ENCODE results near the gene PERCC1.

Gene PERCC1

DNA sequence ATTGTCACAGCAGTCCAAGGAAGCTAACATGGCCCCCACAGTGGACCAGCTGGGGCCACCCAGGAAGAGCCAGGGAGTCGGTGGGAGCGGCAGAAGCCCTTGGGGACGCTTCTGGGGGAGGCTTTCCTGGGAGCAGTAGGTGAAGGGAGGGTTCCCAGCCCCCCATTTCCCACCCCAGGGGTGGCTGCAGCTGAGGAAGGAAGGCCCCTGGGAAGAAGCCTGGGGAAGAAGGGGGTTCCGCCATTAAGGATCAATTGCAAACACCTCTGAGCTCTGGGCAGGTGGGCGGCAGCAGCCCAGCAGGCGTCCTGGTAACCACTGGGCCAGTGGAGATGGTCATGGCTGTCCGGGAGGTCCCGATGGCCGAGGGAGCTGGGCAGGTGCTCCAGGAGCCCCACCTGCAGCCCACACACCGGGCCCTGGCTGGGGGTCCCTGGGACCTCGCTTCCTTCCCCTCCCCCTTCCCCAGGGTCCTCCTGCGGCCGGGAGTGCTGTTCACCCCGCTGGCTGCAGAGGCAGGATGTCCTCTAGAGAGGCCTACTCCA lies 592 bp upstream of the PERCC1 start:
- TF ChIP-seq, protein P1, sequence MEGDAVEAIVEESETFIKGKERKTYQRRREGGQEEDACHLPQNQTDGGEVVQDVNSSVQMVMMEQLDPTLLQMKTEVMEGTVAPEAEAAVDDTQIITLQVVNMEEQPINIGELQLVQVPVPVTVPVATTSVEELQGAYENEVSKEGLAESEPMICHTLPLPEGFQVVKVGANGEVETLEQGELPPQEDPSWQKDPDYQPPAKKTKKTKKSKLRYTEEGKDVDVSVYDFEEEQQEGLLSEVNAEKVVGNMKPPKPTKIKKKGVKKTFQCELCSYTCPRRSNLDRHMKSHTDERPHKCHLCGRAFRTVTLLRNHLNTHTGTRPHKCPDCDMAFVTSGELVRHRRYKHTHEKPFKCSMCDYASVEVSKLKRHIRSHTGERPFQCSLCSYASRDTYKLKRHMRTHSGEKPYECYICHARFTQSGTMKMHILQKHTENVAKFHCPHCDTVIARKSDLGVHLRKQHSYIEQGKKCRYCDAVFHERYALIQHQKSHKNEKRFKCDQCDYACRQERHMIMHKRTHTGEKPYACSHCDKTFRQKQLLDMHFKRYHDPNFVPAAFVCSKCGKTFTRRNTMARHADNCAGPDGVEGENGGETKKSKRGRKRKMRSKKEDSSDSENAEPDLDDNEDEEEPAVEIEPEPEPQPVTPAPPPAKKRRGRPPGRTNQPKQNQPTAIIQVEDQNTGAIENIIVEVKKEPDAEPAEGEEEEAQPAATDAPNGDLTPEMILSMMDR (IDR thresholded peaks at IDR 0.05; ENCODE audit: low read depth, low read length) = no peak
- DNase-seq (ENCODE audit: extremely low read depth, low read depth) = no peak

DNA sequence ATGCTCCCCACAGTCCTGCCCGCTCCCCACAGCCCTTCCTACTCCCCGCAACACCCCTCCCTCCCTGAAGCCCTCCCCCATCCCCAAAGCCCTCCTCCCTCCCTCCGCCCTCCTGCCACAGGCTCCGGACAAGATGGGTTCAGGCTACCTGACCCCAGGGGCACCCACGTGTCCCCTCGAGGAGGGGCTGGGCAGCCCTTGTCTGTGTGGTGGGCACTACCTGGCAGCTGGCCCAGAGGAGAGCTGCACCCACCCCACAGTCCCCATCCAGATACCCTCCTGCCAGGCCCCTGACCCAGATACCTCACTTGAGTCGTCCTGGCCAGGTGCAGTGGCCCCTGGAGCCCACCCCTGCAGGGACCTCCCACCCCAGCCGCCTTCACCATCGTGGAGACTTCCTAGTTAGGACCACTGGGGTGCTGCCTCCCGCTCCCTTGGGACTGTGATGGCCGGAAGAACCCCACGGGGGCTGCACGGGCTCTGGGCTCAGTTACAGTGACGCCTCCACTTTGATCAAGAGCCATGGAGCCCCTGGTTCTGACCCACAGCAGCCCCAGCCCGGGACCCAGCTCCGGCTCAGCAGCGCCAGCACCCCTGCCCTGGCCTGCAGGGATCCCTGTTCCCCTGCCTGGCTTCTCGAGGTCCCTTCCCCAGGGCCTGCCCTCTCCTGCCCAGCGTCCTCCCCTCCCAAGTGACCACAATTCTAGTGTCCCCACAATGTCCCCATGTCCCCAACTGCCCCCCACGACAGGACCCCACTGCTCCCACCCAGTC lies 806 bp downstream of the PERCC1 start:
- TF ChIP-seq, protein P1 (IDR thresholded peaks at IDR 0.05; ENCODE audit: low read depth, low read length) = no peak
- no peak for DNase-seq (ENCODE audit: extremely low read depth, low read depth)

DNA sequence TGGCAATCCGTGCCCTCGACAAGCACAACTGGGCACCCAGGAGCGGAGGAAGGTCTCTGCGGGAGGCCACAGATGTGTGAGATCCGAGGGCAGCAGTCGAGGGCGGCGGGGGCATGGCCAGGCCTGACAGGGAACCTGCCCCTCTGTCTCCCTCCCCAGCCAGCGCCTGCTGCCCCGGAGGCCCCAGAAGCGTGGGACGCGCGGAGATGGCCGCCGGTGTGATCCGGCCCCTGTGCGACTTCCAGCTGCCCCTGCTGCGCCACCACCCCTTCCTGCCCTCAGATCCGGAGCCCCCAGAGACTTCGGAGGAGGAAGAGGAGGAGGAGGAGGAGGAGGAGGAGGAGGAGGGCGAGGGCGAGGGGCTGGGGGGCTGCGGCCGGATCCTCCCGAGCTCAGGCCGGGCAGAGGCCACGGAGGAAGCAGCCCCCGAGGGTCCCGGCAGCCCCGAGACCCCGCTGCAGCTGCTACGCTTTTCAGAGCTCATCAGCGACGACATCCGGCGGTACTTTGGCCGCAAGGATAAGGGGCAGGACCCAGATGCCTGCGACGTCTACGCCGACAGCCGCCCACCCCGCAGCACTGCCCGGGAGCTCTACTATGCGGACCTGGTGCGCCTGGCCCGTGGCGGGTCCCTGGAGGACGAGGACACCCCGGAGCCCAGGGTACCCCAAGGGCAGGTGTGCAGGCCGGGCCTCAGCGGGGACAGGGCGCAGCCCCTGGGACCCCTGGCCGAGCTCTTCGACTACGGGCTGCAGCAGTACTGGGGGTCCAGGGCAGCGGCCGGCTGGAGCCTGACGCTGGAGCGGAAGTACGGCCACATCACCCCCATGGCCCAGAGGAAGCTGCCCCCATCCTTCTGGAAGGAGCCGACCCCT lies 1.7 kb downstream of the PERCC1 start:
- TF ChIP-seq, protein P1 (IDR thresholded peaks at IDR 0.05; ENCODE audit: low read depth, low read length) = no peak
- DNase-seq (ENCODE audit: extremely low read depth, low read depth) = no peak

DNA sequence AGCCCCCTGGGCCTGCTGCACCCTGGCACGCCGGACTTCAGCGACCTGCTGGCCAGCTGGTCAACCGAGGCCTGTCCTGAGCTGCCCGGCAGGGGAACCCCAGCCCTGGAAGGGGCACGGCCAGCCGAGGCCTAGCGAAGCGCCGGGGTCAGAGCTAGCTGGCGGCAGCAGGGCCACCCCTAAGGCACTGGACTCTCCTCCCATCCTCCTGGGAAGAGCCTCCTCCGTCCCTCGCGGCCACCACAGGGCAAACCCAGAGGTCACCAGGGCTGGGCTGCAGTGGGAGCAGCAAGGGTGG lies 2.3 kb downstream of the PERCC1 start:
- DNase-seq (ENCODE audit: extremely low read depth, low read depth) = no peak
- TF ChIP-seq, protein P1 (IDR thresholded peaks at IDR 0.05; ENCODE audit: low read depth, low read length) = no peak

DNA sequence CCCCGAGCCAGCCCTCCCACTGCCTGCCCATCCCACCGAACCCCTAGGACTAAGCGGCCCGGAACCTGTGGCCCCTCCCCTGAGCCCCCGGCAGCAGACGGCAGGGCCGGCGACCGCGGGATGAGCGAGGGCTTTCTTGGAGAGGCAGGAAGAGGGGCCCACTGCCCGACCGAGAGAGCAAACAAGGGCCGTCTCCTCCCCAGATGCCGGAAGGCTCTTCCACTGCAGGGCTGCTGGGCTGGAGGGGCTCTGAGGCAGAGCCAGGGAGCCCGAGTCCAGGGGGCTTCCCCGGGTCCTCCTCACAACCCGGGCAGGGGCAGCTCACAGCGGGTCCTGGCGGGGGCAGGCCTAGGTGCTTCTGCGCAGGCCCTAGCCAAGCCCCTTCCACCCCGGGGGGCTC lies 2.9 kb downstream of the PERCC1 start:
- TF ChIP-seq, protein P1 (IDR thresholded peaks at IDR 0.05; ENCODE audit: low read depth, low read length) = no peak
- DNase-seq (ENCODE audit: extremely low read depth, low read depth) = no peak

DNA sequence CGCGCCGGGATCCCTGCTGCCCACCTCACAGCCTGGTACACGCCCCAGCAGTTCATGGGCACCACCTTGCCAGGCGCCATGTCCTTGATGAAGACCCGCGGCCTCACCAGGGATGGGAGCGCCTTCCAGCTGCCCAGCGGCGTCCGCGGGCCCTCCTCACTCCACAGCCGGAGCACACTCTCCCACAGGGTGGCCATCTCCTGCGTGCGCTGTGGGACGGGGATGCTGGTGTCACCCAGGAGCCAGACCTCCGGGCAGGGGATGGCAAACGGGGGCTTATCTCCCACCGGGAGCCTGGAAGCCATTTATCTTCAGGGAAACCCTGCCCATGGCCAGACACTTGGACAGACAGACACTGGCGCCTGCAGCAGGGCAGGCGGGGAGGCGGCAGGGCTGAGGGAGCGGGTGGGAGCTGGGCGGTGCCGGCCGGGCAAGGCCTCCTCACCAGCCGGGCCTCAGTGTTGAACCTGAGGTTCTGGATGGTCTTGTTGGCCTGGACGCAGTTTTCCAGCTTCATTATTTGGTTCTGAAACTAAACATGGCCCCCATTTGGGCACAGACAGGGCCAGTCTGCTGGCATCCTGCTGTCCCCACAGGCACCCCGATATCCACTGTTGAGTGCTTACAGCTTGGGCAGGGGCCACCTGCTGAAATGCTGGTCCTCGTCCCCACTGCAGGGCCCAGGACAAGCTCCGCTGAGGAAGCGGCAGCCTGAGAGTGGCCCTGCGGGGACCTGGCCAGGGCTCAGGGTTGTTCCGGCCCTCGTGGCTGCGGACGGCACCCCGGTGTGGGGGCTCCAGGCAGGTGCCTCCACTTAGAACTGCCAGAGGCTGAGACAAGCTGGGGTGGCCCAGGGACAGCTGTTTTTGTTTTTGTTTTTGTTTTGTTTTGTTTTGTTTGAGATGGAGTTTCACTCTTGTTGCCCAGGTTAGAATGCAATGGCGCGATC lies 4.0 kb downstream of the PERCC1 start:
- DNase-seq (ENCODE audit: extremely low read depth, low read depth) = no peak
- TF ChIP-seq, protein P1 (IDR thresholded peaks at IDR 0.05; ENCODE audit: low read depth, low read length) = no peak
